Measurements from ENCODE around the gene CDNF. TPM values are rescaled to one million over a fixed set of nuclear protein-coding genes. Genes with fewer than 3 reads are reported as not detected.

CDNF gene
- polyA plus RNA-seq, 1 donor (not counting 4 experiments of a cell fraction or from before 2014, with no cell fraction given): 1.4 TPM

GRCh38 chr10:14879124-14879927 lies 41.5 kb upstream of the CDNF start:
- no peaks in the 10 kb centered on the region for H3K27me3 ChIP-seq (ENCODE audit: control insufficient read depth, extremely low read depth, insufficient read depth, low read length)
- peaks cover 68% of the 10 kb centered on the region for H3K79me2 ChIP-seq (ENCODE audit: control insufficient read depth, insufficient read depth, low read length)
- H3K9ac ChIP-seq (ENCODE audit: control insufficient read depth, extremely low read depth, insufficient read depth, low read length): peak overlapping the region; percentile 99
- FAIRE-seq (no peak), DNase-seq (ENCODE audit: low read depth, low spot score) (no peak)
- TF ChIP-seq, protein P1, sequence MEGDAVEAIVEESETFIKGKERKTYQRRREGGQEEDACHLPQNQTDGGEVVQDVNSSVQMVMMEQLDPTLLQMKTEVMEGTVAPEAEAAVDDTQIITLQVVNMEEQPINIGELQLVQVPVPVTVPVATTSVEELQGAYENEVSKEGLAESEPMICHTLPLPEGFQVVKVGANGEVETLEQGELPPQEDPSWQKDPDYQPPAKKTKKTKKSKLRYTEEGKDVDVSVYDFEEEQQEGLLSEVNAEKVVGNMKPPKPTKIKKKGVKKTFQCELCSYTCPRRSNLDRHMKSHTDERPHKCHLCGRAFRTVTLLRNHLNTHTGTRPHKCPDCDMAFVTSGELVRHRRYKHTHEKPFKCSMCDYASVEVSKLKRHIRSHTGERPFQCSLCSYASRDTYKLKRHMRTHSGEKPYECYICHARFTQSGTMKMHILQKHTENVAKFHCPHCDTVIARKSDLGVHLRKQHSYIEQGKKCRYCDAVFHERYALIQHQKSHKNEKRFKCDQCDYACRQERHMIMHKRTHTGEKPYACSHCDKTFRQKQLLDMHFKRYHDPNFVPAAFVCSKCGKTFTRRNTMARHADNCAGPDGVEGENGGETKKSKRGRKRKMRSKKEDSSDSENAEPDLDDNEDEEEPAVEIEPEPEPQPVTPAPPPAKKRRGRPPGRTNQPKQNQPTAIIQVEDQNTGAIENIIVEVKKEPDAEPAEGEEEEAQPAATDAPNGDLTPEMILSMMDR (optimal IDR thresholded peaks at IDR 0.05 in 1 of 3, IDR thresholded peaks at IDR 0.05 in 1 of 3, conservative IDR thresholded peaks at IDR 0.05 in 1 of 3; ENCODE audit: extremely low read depth in 1 of 3, insufficient read depth in 2 of 3, low read length in 3 of 3): no peak
- no peak for TF ChIP-seq EZH2 (IDR thresholded peaks at IDR 0.05; ENCODE audit: low read length)
- H4K20me1 ChIP-seq (ENCODE audit: control insufficient read depth, extremely low read depth, insufficient read depth, low read length): no peaks in the 10 kb centered on the region
- H3K4me1 ChIP-seq (ENCODE audit: control insufficient read depth, extremely low read depth, insufficient read depth, low read length): peaks cover 20% of the 10 kb centered on the region
- peaks cover 2% of the 10 kb centered on the region for H3K9me1 ChIP-seq (ENCODE audit: control insufficient read depth, extremely low read depth, insufficient read depth, low read length)
- H3K27ac ChIP-seq (ENCODE audit: control insufficient read depth, insufficient read depth, low read length): peak overlapping the region; percentile 96
- H3K4me3 ChIP-seq (ENCODE audit: control insufficient read depth in 2 of 3, extremely low read depth in 1 of 3, insufficient read depth in 2 of 3, low read depth in 1 of 3, low read length in 3 of 3): peak overlapping the region; percentile 80 to 100 (median 89)
- peaks cover 2 to 7% of the 10 kb centered on the region in 2 experiments for H3K36me3 ChIP-seq (ENCODE audit: control insufficient read depth in 2 of 2, extremely low read depth in 1 of 2, insufficient read depth in 2 of 2, low read length in 2 of 2)
- peak overlapping the region; percentile 76 for H2AFZ ChIP-seq (ENCODE audit: control insufficient read depth, low read length)
- dilution Hi-C loops (cut with MboI; ENCODE audit: extremely low pct_ligation_motif_present, low sequenced_read_pairs): no loop called here
- H3K9me3 ChIP-seq (ENCODE audit: control insufficient read depth, low read depth, low read length): no peaks in the 10 kb centered on the region
- H3K4me2 ChIP-seq (ENCODE audit: control insufficient read depth, extremely low read depth, insufficient read depth, low read depth, low read length): peak overlapping the region; percentile 97

GRCh38 chr10:14878266-14879123 lies 40.7 kb upstream of the CDNF start, which contains the start of gene SUV39H2:
SUV39H2 (plus strand) TSS chr10:14878866; CDS start chr10:14878889, 23 bp downstream.
- Histone ChIP-seq H3K4me3 (ENCODE audit: control insufficient read depth in 2 of 3, extremely low read depth in 1 of 3, insufficient read depth in 2 of 3, low read depth in 1 of 3, low read length in 3 of 3) (peak within 1 kb of the TSS; percentile 89 to 100 (median 94)), H3K9ac (ENCODE audit: control insufficient read depth, extremely low read depth, insufficient read depth, low read length) (peak within 1 kb of the TSS; percentile 99), H2AFZ (ENCODE audit: control insufficient read depth, low read length) (peak within 1 kb of the TSS; percentile 95), H3K79me2 (ENCODE audit: control insufficient read depth, insufficient read depth, low read length) (peaks cover 60% of the 10 kb centered on the region), H3K9me3 (ENCODE audit: control insufficient read depth, low read depth, low read length) (no peaks in the 10 kb centered on the region), H3K27ac (ENCODE audit: control insufficient read depth, insufficient read depth, low read length) (peak within 1 kb of the TSS; percentile 96), H4K20me1 (ENCODE audit: control insufficient read depth, extremely low read depth, insufficient read depth, low read length) (no peaks in the 10 kb centered on the region), H3K4me1 (ENCODE audit: control insufficient read depth, extremely low read depth, insufficient read depth, low read length) (peaks cover 25% of the 10 kb centered on the region), H3K27me3 (ENCODE audit: control insufficient read depth, extremely low read depth, insufficient read depth, low read length) (no peaks in the 10 kb centered on the region), H3K4me2 (ENCODE audit: control insufficient read depth, extremely low read depth, insufficient read depth, low read depth, low read length) (peak within 1 kb of the TSS; percentile 97), H3K36me3 (ENCODE audit: control insufficient read depth in 2 of 2, extremely low read depth in 1 of 2, insufficient read depth in 2 of 2, low read length in 2 of 2) (peaks cover 2 to 7% of the 10 kb centered on the region in 2 experiments), H3K9me1 (ENCODE audit: control insufficient read depth, extremely low read depth, insufficient read depth, low read length) (peaks cover 2% of the 10 kb centered on the region)
- dilution Hi-C loops (cut with MboI; ENCODE audit: extremely low pct_ligation_motif_present, low sequenced_read_pairs): no loop called here
- FAIRE-seq (no peak), DNase-seq (ENCODE audit: low read depth, low spot score) (peak; percentile 58)
- TF ChIP-seq, protein P1 (optimal IDR thresholded peaks at IDR 0.05 in 1 of 3, IDR thresholded peaks at IDR 0.05 in 1 of 3, conservative IDR thresholded peaks at IDR 0.05 in 1 of 3; ENCODE audit: extremely low read depth in 1 of 3, insufficient read depth in 2 of 3, low read length in 3 of 3): peak in 1 of 3 experiments; percentile 5
- no peak for TF ChIP-seq EZH2 (IDR thresholded peaks at IDR 0.05; ENCODE audit: low read length)
